Upper lobe of left lung (tissue), 4 donors: ENCODE data around the gene LCOR.

Experiments
- EP300 ChIP-seq, 4 donors: sonication (generic); formaldehyde crosslinking; IDR thresholded peaks; one replicate each; pipeline ENCODE4 v1.5.1; 2017; ENCODE audit warnings: antibody characterized with exemption in 4 of 4, control low read depth in 2 of 4
- POLR2A ChIP-seq, 4 donors: fragments of 450-650 bp; IDR thresholded peaks; one replicate each; pipeline ENCODE4 v1.5.1; 2016 to 2017; ENCODE audit warnings: antibody characterized with exemption in 4 of 4, mild to moderate bottlenecking in 2 of 4
- POLR2AphosphoS5 ChIP-seq, 2 donors: sonication (generic); formaldehyde crosslinking; IDR thresholded peaks; one replicate each; pipeline ENCODE4 v1.5.1; 2017; ENCODE audit warnings: antibody characterized with exemption in 2 of 2
- TF ChIP-seq, protein P1 (sequence below), 6 experiments: fragments of 450-650 bp in 4 of 6; fragments of 200-600 bp in 2 of 6; sonication (generic) in 2 of 6; IDR thresholded peaks; one replicate each; pipeline ENCODE4 v1.5.1; 2016 to 2019; ENCODE audit warnings: antibody characterized with exemption in 6 of 6

DNA sequence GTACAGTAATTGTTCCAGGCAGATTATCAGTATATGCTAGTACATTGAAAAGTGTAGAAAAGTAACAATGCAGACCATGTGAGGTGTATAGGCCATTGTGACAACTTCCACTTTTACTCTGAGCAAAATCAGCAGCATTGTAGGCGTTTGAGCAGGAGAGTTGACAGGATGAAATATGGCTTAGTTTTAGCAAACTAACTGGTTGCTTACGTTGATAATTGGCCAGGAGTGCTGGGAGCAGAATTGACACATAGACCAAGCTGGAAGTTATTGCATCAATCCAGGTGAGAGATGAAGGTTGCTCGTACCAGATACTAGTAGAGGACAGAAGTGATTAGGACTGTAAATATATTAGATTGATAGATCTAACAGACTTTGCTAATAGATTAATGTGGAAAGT, 46.0 kb downstream of the LCOR start:
- TF ChIP-seq, protein P1, sequence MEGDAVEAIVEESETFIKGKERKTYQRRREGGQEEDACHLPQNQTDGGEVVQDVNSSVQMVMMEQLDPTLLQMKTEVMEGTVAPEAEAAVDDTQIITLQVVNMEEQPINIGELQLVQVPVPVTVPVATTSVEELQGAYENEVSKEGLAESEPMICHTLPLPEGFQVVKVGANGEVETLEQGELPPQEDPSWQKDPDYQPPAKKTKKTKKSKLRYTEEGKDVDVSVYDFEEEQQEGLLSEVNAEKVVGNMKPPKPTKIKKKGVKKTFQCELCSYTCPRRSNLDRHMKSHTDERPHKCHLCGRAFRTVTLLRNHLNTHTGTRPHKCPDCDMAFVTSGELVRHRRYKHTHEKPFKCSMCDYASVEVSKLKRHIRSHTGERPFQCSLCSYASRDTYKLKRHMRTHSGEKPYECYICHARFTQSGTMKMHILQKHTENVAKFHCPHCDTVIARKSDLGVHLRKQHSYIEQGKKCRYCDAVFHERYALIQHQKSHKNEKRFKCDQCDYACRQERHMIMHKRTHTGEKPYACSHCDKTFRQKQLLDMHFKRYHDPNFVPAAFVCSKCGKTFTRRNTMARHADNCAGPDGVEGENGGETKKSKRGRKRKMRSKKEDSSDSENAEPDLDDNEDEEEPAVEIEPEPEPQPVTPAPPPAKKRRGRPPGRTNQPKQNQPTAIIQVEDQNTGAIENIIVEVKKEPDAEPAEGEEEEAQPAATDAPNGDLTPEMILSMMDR (IDR thresholded peaks at IDR 0.05): no peak
- TF ChIP-seq POLR2AphosphoS5 (IDR thresholded peaks at IDR 0.05) (no peak), POLR2A (IDR thresholded peaks at IDR 0.05) (no peak), EP300 (IDR thresholded peaks at IDR 0.05) (no peak)
